Measurements from ENCODE around the gene RANBP3.

Gene RANBP3

GRCh38 chr19:5993648-5994358 lies 15.9 kb upstream of the RANBP3 start:
- no peak for TF ChIP-seq CREB1 (IDR thresholded peaks at IDR 0.05; ENCODE audit: low read depth)
- TF ChIP-seq, protein P1, sequence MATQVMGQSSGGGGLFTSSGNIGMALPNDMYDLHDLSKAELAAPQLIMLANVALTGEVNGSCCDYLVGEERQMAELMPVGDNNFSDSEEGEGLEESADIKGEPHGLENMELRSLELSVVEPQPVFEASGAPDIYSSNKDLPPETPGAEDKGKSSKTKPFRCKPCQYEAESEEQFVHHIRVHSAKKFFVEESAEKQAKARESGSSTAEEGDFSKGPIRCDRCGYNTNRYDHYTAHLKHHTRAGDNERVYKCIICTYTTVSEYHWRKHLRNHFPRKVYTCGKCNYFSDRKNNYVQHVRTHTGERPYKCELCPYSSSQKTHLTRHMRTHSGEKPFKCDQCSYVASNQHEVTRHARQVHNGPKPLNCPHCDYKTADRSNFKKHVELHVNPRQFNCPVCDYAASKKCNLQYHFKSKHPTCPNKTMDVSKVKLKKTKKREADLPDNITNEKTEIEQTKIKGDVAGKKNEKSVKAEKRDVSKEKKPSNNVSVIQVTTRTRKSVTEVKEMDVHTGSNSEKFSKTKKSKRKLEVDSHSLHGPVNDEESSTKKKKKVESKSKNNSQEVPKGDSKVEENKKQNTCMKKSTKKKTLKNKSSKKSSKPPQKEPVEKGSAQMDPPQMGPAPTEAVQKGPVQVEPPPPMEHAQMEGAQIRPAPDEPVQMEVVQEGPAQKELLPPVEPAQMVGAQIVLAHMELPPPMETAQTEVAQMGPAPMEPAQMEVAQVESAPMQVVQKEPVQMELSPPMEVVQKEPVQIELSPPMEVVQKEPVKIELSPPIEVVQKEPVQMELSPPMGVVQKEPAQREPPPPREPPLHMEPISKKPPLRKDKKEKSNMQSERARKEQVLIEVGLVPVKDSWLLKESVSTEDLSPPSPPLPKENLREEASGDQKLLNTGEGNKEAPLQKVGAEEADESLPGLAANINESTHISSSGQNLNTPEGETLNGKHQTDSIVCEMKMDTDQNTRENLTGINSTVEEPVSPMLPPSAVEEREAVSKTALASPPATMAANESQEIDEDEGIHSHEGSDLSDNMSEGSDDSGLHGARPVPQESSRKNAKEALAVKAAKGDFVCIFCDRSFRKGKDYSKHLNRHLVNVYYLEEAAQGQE (IDR thresholded peaks at IDR 0.05; ENCODE audit: low read depth), result no peak

DNA sequence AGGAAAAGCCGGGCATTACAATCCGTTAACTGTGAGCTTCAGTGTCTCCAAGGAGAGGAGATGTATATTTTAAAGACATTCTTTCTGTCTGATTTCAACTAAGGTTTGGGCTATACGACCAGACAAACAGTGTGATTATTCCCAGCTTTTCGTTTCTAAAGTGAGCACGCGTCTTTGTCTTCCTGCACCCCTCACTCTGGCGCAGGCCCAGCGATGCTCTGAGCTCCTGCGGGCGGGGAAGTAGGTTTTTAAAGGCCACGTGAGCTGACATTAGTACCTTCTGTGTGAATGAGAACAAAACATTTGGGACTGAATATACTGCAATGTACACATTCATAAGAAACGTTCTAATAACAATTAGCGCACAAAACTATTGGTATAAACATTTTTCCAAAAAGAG lies 15.3 kb upstream of the RANBP3 start:
- TF ChIP-seq YY1 (IDR thresholded peaks at IDR 0.05; ENCODE audit: low read depth), result no peak
- no peak for TF ChIP-seq ZBTB7A (IDR thresholded peaks at IDR 0.05; ENCODE audit: low read depth)
- TF ChIP-seq TEAD4 (IDR thresholded peaks at IDR 0.05), result no peak
- no peak for TF ChIP-seq EP300 (IDR thresholded peaks at IDR 0.05; ENCODE audit: borderline replicate concordance)
- no peak for TF ChIP-seq TCF12 (IDR thresholded peaks at IDR 0.05; ENCODE audit: low read depth)
- TF ChIP-seq, protein P2, sequence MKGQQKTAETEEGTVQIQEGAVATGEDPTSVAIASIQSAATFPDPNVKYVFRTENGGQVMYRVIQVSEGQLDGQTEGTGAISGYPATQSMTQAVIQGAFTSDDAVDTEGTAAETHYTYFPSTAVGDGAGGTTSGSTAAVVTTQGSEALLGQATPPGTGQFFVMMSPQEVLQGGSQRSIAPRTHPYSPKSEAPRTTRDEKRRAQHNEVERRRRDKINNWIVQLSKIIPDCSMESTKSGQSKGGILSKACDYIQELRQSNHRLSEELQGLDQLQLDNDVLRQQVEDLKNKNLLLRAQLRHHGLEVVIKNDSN (IDR thresholded peaks at IDR 0.05), result no peak
- TF ChIP-seq CEBPB (IDR thresholded peaks at IDR 0.05), result no peak
- no peak for TF ChIP-seq RAD21 (IDR thresholded peaks at IDR 0.05; ENCODE audit: low read depth)

- TF ChIP-seq EGR1 (IDR thresholded peaks at IDR 0.05) (no peak), TAF1 (IDR thresholded peaks at IDR 0.05; ENCODE audit: low read depth) (no peak), NFIC (IDR thresholded peaks at IDR 0.05) (no peak), FOXM1 (IDR thresholded peaks at IDR 0.05; ENCODE audit: borderline replicate concordance, low read depth) (no peak), RAD21 (IDR thresholded peaks at IDR 0.05; ENCODE audit: low read depth) (no peak)
- TF ChIP-seq, protein P1 (IDR thresholded peaks at IDR 0.05; ENCODE audit: low read depth), result no peak
- TF ChIP-seq, protein P2 (IDR thresholded peaks at IDR 0.05), result no peak
- TF ChIP-seq, protein P3, sequence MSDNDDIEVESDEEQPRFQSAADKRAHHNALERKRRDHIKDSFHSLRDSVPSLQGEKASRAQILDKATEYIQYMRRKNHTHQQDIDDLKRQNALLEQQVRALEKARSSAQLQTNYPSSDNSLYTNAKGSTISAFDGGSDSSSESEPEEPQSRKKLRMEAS (IDR thresholded peaks at IDR 0.05), result no peak
Measured at GRCh38 chr19:5992756-5993155, 14.8 kb upstream of the RANBP3 start.

- TF ChIP-seq NFIC (IDR thresholded peaks at IDR 0.05), result no peak
- TF ChIP-seq EP300 (IDR thresholded peaks at IDR 0.05; ENCODE audit: borderline replicate concordance), result no peak
- no peak for TF ChIP-seq RAD21 (IDR thresholded peaks at IDR 0.05; ENCODE audit: low read depth)
- TF ChIP-seq YY1 (IDR thresholded peaks at IDR 0.05; ENCODE audit: low read depth), result no peak
- TF ChIP-seq, protein P1 (IDR thresholded peaks at IDR 0.05; ENCODE audit: low read depth), result no peak
- TF ChIP-seq FOXM1 (IDR thresholded peaks at IDR 0.05; ENCODE audit: borderline replicate concordance, low read depth), result no peak
- TF ChIP-seq TAF1 (IDR thresholded peaks at IDR 0.05; ENCODE audit: low read depth), result no peak
- TF ChIP-seq ZBTB7A (IDR thresholded peaks at IDR 0.05; ENCODE audit: low read depth), result no peak
- TF ChIP-seq, protein P2 (IDR thresholded peaks at IDR 0.05), result no peak
- TF ChIP-seq, protein P3 (IDR thresholded peaks at IDR 0.05), result no peak
Measured at GRCh38 chr19:5991244-5991838, 13.4 kb upstream of the RANBP3 start.
